ENCODE data around the gene ZFP92. TPM values are rescaled to one million over a fixed set of nuclear protein-coding genes. Genes with fewer than 3 reads are reported as not detected.
A peak's percentile ranks its signal among the peaks of the same experiment; 100 is the strongest.

Gene ZFP92
- total RNA-seq, 1 donor from 2014 or later: 0.06 TPM

DNA sequence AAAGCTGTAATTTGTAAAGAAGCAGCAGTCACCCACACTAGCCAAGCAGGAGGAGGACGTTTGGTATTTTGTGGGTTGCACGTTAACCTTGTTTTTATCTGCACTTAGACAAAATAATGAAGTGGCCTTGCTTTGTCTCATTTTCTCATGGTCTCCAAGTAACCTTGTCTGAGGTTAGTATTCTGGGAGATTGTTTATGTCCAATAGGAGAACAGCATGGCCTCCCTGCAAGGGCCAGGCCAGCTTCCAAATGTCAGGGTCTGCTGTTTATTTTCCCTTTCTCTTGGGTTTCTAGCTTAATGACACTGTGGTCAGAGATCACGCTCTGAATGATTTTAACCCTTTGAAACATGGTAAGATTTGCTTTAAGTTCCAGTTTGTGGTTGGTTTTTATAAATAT, 40.0 kb upstream of the ZFP92 start:
- DNase-seq (ENCODE audit: low read depth): no peak
- H3K4me3 ChIP-seq (ENCODE audit: low read depth, low read length): no peak overlapping the region
- TF ChIP-seq, protein P1, sequence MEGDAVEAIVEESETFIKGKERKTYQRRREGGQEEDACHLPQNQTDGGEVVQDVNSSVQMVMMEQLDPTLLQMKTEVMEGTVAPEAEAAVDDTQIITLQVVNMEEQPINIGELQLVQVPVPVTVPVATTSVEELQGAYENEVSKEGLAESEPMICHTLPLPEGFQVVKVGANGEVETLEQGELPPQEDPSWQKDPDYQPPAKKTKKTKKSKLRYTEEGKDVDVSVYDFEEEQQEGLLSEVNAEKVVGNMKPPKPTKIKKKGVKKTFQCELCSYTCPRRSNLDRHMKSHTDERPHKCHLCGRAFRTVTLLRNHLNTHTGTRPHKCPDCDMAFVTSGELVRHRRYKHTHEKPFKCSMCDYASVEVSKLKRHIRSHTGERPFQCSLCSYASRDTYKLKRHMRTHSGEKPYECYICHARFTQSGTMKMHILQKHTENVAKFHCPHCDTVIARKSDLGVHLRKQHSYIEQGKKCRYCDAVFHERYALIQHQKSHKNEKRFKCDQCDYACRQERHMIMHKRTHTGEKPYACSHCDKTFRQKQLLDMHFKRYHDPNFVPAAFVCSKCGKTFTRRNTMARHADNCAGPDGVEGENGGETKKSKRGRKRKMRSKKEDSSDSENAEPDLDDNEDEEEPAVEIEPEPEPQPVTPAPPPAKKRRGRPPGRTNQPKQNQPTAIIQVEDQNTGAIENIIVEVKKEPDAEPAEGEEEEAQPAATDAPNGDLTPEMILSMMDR (conservative IDR thresholded peaks at IDR 0.05; ENCODE audit: low read depth, low read length): no peak

DNA sequence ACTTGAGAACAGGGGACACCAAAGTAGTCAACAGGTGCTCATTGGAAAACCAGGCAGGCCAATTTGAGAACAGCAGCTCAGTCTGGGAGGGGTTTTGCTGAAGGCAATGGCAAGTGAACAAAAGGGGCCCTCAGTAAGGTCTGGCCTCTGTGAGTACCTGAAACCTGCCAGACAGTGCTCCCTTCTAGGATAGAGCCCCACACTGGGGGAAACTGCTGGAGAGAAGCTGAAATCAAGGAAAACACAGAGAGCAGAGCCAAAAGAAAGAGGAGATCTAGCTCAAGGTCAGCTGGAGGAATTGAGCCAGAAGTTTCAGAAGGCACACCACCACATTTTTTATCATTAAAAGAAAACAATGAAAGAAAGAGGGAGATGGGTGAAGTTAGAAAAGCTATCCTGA, 38.3 kb upstream of the ZFP92 start:
- DNase-seq (ENCODE audit: low read depth): no peak
- TF ChIP-seq, protein P1 (conservative IDR thresholded peaks at IDR 0.05; ENCODE audit: low read depth, low read length): no peak
- H3K4me3 ChIP-seq (ENCODE audit: low read depth, low read length): no peak overlapping the region

DNA sequence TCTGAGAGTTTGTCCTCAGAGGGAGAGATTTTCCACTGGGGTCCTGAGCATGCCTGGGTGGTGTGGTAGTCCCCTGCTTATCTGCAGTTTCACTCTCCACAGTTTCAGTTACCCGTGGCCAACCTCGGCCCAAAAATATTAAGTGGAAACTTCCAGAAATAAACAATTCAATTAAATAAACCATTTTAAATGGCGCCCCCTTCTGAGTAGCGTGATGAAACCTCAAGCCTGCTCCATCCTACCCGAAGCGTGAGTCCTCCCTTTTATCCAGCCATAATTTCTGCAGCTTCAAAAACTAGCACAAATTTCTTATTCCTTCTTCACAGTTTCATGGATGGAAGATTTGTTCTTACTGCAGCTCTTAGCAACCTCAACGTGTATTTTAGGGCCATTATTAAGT, 36.8 kb upstream of the ZFP92 start:
- H3K4me3 ChIP-seq (ENCODE audit: low read depth, low read length): no peak overlapping the region
- TF ChIP-seq, protein P1 (conservative IDR thresholded peaks at IDR 0.05; ENCODE audit: low read depth, low read length): peak; percentile 26
- DNase-seq (ENCODE audit: low read depth): no peak

DNA sequence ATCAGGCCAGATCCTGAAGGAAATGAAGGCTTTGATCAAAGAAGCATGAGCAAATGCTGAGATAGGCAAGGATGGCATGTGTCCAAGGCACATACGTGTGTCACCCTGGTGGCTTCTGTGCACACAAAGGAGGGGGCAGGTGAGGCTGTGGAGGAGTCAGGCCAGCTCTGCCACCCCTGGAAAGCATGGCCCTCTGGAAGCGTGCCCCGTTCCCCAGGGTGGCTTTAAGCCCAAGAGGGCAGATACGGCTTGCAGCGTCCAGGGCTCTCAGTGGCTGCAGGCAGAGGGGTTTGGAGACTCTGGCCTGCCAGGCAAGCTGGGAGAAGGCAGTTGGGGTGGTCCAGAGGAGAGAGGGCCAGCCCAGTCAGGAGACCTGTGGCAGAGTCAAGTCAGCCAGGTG, 35.7 kb upstream of the ZFP92 start:
- DNase-seq (ENCODE audit: low read depth): no peak
- no peak overlapping the region for H3K4me3 ChIP-seq (ENCODE audit: low read depth, low read length)
- TF ChIP-seq, protein P1 (conservative IDR thresholded peaks at IDR 0.05; ENCODE audit: low read depth, low read length): no peak

DNA sequence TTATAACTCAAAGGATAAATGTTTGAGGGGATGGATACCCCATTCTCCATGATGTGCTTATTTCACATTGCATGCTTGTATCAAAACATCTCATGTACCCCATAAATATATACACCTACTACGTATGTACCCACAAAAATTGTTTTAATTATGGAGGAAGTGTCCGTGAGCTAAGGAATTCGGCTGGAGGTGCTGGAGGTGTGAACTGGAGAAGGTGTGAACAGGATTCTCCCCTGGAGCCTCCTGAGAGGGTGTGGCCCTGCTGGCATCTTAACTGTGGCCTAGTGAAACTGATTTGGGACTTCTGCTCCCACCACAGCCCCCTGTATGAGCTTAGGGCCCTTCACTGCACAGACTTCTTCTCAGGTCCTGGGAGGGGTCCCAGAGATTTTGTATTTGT, 33.5 kb upstream of the ZFP92 start:
- TF ChIP-seq, protein P1 (conservative IDR thresholded peaks at IDR 0.05; ENCODE audit: low read depth, low read length): no peak
- no peak overlapping the region for H3K4me3 ChIP-seq (ENCODE audit: low read depth, low read length)
- DNase-seq (ENCODE audit: low read depth): no peak

DNA sequence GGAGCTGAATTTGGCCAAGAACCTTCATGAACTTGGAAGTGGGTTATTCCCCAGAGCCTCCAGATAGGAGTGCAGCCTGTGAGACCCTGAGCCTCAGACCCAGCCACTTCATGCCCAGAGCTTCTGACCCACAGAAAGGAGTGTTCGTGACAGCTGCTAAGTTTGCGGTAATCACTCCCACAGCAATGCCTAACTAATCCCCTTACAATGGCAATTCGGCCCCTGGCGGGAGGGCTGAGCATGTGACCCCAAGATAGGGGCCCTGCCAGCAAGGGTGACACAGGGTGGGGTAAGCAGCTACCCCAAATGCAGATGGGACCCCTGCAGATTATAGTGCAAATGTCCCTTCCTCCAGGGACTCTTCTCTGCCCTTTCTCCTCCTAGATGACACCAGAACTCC, 32.7 kb upstream of the ZFP92 start:
- DNase-seq (ENCODE audit: low read depth): no peak
- no peak overlapping the region for H3K4me3 ChIP-seq (ENCODE audit: low read depth, low read length)
- TF ChIP-seq, protein P1 (conservative IDR thresholded peaks at IDR 0.05; ENCODE audit: low read depth, low read length): no peak

DNA sequence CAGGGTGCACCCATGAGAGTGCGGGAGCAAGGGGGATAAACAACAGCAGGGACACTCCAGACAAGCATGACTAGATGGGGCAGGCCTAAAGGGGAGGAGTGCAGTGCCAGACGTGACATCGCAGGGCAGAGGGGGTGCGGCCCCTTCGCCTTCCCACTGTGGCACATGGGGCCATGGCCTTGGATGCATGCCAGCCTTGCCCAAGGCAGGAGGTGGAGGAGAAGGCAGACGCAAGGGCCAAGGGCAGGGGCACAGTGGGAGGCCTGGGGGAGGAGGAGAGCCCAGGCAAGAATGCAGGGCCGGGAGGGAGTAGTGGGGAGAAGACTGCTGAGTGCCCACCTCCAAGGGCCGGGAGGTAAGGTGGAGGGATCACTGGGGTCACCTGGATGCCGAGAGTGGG, 31.8 kb upstream of the ZFP92 start:
- no peak for DNase-seq (ENCODE audit: low read depth)
- TF ChIP-seq, protein P1 (conservative IDR thresholded peaks at IDR 0.05; ENCODE audit: low read depth, low read length): no peak
- H3K4me3 ChIP-seq (ENCODE audit: low read depth, low read length): no peak overlapping the region

Data from epithelial cell of proximal tubule (primary cell).